Mammary epithelial cell (primary cell): ENCODE results near the gene CD22.

Experiments
- EZH2 ChIP-seq: IDR thresholded peaks from 2 replicates; pipeline ENCODE4 v1.6.1; 2012; ENCODE audit warnings: low read length, inconsistent platforms, borderline replicate concordance
- TF ChIP-seq, protein P1 (sequence below), 2 donors: IDR thresholded peaks in 1 of 2; conservative IDR thresholded peaks in 1 of 2; 2 replicates each; pipeline ENCODE4 v1.5.1; 2011 to 2012; ENCODE audit warnings: inconsistent platforms in 2 of 2, low read length in 2 of 2, mild to moderate bottlenecking in 2 of 2, control low read depth in 1 of 2, low read depth in 1 of 2; ENCODE audit not compliant: insufficient read depth in 1 of 2; ENCODE audit errors: extremely low read depth in 1 of 2

DNA sequence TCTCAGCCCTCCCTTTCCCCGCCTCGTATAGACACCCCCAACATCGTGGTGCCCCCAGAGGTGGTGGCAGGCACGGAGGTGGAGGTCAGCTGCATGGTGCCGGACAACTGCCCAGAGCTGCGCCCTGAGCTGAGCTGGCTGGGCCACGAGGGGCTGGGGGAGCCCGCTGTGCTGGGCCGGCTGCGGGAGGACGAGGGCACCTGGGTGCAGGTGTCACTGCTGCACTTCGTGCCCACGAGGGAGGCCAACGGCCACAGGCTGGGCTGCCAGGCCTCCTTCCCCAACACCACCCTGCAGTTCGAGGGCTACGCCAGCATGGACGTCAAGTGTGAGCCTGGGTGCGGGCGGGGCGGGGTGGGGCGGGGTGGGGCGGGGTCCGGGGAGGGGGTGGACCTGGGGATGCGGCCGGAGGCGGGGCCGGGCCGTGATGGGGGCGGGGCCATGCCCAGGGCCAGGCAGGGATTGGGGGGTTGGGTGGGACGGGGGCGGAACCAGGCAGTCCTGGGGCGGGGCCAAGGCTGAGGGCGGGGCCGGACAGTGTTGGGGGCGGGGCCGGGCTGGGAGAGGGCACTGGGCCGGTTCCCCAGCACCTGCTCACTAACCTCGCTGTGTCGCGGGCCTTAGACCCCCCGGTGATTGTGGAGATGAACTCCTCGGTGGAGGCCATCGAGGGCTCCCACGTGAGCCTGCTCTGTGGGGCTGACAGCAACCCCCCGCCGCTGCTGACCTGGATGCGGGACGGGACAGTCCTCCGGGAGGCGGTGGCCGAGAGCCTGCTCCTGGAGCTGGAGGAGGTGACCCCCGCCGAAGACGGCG, 29.3 kb upstream of the CD22 start:
- TF ChIP-seq, protein P1, sequence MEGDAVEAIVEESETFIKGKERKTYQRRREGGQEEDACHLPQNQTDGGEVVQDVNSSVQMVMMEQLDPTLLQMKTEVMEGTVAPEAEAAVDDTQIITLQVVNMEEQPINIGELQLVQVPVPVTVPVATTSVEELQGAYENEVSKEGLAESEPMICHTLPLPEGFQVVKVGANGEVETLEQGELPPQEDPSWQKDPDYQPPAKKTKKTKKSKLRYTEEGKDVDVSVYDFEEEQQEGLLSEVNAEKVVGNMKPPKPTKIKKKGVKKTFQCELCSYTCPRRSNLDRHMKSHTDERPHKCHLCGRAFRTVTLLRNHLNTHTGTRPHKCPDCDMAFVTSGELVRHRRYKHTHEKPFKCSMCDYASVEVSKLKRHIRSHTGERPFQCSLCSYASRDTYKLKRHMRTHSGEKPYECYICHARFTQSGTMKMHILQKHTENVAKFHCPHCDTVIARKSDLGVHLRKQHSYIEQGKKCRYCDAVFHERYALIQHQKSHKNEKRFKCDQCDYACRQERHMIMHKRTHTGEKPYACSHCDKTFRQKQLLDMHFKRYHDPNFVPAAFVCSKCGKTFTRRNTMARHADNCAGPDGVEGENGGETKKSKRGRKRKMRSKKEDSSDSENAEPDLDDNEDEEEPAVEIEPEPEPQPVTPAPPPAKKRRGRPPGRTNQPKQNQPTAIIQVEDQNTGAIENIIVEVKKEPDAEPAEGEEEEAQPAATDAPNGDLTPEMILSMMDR (conservative IDR thresholded peaks at IDR 0.05 in 1 of 2, IDR thresholded peaks at IDR 0.05 in 1 of 2; ENCODE audit: extremely low read depth in 1 of 2, insufficient read depth in 1 of 2, low read depth in 1 of 2, low read length in 2 of 2) = no peak
- no peak for TF ChIP-seq EZH2
